ENCODE results near the gene RETREG3. TPM values are rescaled to one million over a fixed set of nuclear protein-coding genes. Genes with fewer than 3 reads are reported as not detected.

RETREG3 gene
- total and polyA plus RNA-seq, 2 of the 13 experiments (the other 11 are each of a cell fraction or from before 2014, with no cell fraction given) = 47.0 to 55.8 TPM

DNA sequence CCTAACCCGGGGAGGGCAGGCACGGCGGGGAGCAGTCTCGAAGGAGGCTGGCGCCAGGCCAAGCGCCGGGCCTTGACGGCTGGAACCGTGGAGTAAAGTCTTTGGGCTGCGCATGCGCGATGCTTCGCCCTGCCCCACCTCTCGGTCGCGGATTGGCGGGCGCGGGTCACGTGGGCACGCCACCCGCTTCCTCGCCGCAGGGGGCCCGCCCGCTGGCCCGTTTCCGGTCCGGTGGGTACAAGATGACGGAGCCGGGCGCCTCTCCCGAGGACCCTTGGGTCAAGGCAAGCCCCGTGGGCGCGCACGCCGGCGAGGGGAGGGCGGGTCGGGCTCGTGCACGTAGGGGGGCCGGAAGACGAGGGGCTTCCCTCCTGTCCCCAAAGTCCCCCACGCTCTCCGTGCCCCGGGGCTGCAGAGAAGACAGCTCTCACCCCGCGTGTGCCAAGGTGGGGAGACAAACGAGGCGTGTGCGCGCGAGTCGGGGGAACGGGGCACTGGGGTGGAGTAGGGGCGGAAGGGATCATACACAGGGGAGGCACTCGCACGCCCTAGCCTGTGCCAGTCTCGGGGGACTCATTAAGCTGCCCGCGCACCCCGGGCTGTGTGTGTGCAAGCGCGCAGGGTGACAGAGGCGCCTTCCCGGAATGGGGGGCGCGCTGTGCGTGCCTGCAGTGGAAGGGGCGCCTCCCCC, 42.1 kb downstream of the RETREG3 start, which contains the start of gene MLX (continued):
- TF ChIP-seq MEF2D (CRISPR knock-in tag; IDR thresholded peaks at IDR 0.05) (no peak; the same call in 1 of the 2 replicates), ZNF136 (CRISPR knock-in tag; IDR thresholded peaks at IDR 0.05; ENCODE audit: low read depth) (no peak; the same call in 1 of the 2 replicates), ZNF547 (CRISPR knock-in tag; IDR thresholded peaks at IDR 0.05) (peak; percentile 37), ZNF614 (CRISPR knock-in tag; IDR thresholded peaks at IDR 0.05; ENCODE audit: borderline replicate concordance) (peak; percentile 75), ZSCAN30 (CRISPR knock-in tag; IDR thresholded peaks at IDR 0.05) (no peak), ZFP36L2 (CRISPR knock-in tag; IDR thresholded peaks at IDR 0.05) (peak; percentile 93; the same call in 1 of the 2 replicates), AGO1 (IDR thresholded peaks at IDR 0.05; ENCODE audit: low read depth, low read length, poor library complexity, severe bottlenecking) (peak; percentile 94), ZBTB7A (CRISPR knock-in tag; IDR thresholded peaks at IDR 0.05) (peak; percentile 89), MXI1 (IDR thresholded peaks at IDR 0.05; ENCODE audit: borderline replicate concordance, low read depth, low read length) (peak; percentile 72; the same call in 1 of the 3 replicates), RXRA (CRISPR knock-in tag; IDR thresholded peaks at IDR 0.05) (peak; percentile 84), XRCC5 (optimal IDR thresholded peaks at IDR 0.05; ENCODE audit: low read length) (no peak), ZNF891 (CRISPR knock-in tag; IDR thresholded peaks at IDR 0.05) (no peak; the same call in 1 of the 2 replicates)
- TF ChIP-seq, protein P1, sequence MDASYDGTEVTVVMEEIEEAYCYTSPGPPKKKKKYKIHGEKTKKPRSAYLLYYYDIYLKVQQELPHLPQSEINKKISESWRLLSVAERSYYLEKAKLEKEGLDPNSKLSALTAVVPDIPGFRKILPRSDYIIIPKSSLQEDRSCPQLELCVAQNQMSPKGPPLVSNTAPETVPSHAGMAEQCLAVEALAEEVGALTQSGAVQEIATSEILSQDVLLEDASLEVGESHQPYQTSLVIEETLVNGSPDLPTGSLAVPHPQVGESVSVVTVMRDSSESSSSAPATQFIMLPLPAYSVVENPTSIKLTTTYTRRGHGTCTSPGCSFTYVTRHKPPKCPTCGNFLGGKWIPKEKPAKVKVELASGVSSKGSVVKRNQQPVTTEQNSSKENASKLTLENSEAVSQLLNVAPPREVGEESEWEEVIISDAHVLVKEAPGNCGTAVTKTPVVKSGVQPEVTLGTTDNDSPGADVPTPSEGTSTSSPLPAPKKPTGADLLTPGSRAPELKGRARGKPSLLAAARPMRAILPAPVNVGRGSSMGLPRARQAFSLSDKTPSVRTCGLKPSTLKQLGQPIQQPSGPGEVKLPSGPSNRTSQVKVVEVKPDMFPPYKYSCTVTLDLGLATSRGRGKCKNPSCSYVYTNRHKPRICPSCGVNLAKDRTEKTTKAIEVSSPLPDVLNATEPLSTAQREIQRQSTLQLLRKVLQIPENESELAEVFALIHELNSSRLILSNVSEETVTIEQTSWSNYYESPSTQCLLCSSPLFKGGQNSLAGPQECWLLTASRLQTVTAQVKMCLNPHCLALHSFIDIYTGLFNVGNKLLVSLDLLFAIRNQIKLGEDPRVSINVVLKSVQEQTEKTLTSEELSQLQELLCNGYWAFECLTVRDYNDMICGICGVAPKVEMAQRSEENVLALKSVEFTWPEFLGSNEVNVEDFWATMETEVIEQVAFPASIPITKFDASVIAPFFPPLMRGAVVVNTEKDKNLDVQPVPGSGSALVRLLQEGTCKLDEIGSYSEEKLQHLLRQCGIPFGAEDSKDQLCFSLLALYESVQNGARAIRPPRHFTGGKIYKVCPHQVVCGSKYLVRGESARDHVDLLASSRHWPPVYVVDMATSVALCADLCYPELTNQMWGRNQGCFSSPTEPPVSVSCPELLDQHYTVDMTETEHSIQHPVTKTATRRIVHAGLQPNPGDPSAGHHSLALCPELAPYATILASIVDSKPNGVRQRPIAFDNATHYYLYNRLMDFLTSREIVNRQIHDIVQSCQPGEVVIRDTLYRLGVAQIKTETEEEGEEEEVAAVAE (CRISPR knock-in tag; IDR thresholded peaks at IDR 0.05; ENCODE audit: borderline replicate concordance) = peak; percentile 61; the same call in 1 of the 2 replicates
- TF ChIP-seq, protein P2, sequence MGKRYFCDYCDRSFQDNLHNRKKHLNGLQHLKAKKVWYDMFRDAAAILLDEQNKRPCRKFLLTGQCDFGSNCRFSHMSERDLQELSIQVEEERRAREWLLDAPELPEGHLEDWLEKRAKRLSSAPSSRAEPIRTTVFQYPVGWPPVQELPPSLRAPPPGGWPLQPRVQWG (CRISPR knock-in tag; IDR thresholded peaks at IDR 0.05; ENCODE audit: borderline replicate concordance, low read depth) = no peak
- TF ChIP-seq, protein P3, sequence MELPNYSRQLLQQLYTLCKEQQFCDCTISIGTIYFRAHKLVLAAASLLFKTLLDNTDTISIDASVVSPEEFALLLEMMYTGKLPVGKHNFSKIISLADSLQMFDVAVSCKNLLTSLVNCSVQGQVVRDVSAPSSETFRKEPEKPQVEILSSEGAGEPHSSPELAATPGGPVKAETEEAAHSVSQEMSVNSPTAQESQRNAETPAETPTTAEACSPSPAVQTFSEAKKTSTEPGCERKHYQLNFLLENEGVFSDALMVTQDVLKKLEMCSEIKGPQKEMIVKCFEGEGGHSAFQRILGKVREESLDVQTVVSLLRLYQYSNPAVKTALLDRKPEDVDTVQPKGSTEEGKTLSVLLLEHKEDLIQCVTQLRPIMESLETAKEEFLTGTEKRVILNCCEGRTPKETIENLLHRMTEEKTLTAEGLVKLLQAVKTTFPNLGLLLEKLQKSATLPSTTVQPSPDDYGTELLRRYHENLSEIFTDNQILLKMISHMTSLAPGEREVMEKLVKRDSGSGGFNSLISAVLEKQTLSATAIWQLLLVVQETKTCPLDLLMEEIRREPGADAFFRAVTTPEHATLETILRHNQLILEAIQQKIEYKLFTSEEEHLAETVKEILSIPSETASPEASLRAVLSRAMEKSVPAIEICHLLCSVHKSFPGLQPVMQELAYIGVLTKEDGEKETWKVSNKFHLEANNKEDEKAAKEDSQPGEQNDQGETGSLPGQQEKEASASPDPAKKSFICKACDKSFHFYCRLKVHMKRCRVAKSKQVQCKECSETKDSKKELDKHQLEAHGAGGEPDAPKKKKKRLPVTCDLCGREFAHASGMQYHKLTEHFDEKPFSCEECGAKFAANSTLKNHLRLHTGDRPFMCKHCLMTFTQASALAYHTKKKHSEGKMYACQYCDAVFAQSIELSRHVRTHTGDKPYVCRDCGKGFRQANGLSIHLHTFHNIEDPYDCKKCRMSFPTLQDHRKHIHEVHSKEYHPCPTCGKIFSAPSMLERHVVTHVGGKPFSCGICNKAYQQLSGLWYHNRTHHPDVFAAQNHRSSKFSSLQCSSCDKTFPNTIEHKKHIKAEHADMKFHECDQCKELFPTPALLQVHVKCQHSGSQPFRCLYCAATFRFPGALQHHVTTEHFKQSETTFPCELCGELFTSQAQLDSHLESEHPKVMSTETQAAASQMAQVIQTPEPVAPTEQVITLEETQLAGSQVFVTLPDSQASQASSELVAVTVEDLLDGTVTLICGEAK (IDR thresholded peaks at IDR 0.05) = no peak
- TF ChIP-seq, protein P3 (CRISPR knock-in tag; IDR thresholded peaks at IDR 0.05) = peak; percentile 82

All from HepG2 (cell line).